ENCODE data around the gene LY6G6C.
"Not testable (repeated sequence)": the region's sequence is repeated elsewhere in the genome, so short reads cannot be mapped to it uniquely, and the experiment has no call there.

LY6G6C gene

DNA sequence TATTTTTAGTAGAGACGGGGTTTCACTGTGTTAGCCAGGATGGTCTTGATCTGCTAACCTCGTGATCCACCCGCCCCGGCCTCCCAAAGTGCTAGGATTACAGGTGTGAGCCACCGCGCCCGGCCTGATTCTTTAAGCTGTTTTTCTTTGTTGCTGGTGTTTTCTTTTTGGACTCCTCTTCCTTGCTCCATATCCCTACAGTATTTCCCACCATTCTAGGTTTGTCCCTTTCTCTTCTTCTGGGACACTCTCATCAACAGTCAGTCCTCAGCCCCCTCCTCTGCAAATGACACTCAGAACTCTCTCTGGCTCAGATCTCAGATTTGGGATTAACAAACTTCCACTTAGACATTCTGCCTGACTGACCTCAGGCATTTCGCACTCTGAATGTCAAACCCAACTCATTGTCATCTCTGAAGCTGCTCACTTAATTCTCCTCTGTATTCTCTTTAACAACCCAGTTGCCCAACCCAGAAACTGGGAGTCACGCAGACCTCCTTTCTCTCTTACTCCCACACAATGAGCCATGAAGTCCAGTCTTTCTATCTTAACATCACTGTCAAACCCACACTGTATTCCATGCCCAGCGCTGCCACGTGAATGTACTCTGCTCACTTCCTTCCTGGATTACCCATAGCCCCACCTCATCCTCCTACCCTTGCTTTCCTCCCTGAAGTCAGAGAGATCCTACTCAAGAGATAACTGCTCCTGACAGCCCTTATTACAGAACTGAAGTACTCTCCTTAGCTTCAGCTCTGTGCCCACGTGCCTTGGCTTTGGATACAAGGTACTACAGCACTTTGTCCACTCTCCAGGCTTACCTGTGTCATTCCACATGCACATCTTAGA lies 4.2 kb upstream of the LY6G6C start:
- no peak for FAIRE-seq

DNA sequence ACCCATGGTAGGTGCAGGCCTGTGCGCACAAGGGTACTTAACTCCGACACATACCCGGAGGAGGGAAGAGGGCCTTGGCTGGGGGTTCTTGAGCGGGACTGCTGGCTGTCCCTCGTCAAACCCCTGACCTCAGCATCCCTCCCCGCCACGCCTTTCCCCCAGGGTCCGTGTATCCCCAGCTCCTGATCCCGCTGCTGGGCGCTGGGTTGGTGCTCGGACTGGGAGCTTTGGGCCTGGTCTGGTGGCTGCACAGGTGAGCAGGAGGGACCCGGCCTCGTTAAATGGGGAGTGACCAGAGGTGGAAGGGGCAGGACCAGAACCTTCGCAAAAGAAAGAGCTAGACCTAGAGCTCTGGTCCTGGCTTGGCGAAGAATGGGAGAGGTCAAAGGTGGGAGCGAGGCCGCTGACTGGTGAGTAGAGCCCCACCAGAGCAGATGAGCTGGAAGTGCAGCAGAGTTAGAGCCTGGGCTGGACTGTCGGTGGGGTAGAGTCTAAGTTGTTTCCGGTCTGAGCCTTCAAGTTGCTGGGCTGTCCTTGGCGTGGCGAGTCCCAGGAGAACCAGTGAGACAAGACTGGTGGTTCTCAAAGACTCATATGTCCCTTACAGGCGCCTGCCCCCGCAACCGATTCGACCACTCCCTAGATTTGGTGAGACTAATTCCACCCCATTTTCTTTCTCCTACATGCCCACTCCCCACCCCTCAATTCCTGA lies 2.6 kb upstream of the LY6G6C start:
- no peak for FAIRE-seq

DNA sequence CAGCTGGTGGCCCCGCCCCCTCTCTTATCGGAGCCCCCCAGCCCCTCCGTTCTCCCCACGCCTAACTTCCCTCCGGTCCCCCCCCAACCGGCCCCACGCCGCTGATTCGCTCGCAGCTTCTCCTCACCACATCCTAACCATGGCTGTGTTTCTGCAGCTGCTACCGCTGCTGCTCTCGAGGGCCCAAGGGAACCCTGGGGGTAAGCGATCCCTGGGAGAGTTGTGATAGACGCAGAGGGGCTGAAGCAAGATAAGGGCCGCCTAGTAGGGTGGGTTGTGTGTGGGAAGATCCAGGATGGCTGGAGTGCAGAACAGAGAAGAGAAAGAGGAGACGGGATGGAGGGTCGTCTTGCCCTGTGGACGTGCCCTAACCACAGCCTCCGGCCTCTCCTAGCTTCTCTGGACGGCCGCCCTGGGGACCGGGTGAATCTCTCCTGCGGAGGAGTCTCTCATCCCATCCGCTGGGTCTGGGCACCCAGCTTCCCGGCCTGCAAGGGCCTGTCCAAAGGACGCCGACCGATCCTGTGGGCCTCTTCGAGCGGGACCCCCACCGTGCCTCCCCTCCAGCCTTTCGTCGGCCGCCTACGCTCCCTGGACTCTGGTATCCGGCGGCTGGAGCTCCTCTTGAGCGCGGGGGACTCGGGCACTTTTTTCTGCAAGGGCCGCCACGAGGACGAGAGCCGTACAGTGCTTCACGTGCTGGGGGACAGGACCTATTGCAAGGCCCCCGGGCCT lies 1.9 kb upstream of the LY6G6C start, which contains the start of gene MPIG6B:
Gene MPIG6B (plus strand): TSS at position 129 of the 735 bp plus-strand sequence. CDS start 11 bp downstream, at position 140.
- FAIRE-seq = no peak

DNA sequence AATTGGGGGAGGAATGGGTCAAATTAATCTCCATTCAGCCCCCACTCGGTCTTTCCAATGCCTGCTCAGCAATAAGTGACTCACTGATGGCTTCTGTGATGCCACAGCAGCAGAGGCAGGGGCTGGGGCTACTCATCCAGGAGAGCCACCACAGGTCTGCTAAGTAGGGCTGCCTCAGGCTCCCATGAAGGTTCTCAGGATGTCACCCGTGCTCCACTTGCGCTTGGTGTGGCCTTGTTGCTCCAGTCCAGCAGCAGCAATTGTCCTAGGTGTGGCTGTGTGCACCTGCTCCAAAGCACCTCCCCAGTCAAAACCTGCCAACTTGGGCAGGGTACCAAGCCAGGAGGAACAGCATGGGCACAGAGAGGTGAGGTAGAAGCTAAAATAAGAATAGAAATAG lies 627 bp upstream of the LY6G6C start:
- FAIRE-seq = no peak

DNA sequence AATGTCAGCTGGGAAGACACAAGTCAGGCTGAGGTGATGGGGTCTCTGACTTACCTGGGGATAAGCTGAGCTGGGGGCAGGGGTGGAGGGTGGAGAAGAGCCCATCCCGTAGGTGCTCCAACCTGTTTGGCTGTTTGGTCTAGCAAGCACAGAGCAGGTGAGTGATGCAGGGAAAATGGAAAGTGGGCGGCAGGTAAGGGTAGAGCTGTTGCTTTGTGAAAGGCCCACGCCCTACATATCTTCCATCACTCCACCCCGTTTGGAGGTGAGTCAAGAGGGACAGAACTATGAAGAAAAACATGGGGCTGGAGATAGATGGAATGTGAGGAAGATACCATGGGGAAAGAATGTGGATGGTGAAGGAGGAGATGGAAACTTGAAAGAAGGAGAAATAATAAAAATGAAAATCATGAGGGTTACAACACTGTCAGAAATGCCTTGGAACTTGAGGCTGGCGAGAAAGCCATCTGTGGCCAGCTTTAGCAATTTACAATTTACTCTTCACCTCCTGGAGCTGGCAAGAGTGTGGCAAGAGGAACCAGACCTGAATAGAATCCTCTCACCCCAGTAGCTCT lies 1.3 kb downstream of the LY6G6C start:
- FAIRE-seq = no peak

DNA sequence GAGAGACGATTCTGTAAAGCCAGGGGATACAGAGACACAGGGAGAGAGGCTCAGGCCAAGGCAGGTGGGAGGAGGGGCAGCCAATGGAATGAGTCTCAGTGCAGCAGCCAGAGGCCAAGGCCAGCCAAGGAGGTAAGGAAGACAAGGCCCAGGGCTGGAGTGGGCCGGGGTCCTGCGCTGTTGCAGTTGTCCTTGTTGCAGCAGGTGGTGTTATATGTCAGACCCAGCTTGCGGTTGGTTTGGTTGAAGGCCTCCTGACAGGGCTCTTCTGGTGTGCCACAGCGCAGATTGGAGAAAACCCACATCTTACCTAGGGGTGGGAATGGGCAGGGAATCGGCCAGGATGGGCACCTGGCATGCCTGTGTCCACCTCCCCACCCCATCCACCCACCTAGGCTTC lies 2.5 kb downstream of the LY6G6C start:
- FAIRE-seq = no peak

DNA sequence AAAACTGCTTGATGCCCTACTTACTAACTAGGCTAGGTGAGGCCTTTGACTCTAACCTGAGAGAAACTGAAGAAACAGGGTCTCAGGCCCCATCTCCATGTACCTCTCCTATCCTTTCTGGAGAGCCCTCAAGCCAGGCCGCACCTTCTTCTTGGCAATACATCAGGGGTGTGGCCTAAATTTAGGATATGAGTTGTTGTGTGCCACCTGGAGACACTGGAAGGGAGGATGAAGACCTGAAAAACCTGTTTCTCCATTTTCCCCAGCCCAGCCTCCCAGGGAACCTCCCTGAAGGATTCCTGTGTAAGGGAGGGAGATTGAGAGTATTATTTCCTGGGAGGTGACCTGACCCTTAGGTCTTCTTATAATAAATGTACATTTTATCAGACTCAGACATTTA lies 3.3 kb downstream of the LY6G6C start:
- no peak for FAIRE-seq

DNA sequence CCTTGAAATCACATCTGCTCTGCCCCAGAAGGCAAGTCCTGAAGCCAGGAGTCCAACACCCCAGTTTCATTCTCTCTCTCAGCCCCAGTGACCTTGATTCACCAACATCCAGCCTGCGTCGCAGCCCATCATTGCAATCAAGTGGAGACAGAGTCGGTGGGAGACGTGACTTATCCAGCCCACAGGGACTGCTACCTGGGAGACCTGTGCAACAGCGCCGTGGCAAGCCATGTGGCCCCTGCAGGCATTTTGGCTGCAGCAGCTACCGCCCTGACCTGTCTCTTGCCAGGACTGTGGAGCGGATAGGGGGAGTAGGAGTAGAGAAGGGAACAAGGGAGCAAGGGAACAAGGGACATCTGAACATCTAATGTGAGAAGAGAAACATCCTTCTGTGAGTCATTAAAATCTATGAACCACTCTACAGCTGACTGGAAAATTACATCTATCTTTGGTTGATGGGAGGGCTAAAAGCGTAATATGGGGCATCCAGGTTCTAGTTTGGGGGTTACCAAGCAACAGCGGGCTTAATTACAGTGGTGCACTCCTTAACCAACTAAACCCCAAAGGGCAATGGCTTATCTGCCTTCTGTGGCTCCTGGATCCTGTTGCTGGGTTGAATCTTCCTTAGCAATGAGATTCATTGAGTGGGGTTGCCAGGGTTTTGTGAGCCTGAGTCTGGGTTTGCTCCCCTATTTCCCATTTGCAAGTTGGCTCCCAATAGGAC lies 3.9 kb downstream of the LY6G6C start:
- FAIRE-seq = no peak

DNA sequence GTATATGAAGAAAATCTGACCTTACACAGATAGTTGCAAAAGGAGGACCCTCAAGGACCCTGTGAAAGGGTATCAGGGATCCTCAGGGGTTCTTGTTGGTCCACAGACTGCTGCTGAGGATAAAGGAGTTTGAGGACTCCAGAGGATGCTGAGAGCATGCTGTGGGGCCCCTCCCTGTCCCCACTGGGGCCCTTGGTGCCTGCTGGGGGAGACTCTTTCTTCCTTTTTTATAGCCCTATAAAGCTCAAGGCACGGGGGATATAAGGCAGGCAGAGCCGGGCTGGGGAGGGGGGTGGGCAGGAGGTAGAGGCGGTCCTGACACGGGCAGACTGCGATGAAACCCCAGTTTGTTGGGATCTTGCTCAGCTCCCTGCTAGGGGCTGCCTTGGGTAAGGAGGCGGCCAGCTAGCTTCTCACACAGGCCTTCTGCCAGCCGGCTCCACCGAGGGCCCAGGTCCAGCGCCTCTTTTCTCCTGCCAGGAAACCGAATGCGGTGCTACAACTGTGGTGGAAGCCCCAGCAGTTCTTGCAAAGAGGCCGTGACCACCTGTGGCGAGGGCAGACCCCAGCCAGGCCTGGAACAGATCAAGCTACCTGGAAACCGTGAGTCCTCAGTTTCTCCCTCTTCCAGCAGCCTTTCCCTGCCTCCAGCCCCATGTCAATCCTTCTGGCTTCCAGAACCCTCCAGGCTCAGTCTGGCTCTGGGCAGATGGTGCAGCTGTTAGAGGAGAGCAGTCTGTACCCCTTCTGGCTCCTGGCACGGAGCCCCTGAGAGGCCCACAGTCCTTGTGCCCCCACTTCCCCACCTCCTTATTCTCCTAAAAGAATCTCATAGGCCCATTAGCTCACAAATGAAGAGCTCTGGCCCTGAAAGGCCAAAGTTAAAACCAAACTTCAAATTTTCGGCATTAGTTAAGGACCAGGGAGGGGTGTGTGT lies 6.3 kb downstream of the LY6G6C start, which contains the start of gene LY6G6D:
Gene LY6G6D (plus strand): TSS at position 327 of the 937 bp plus-strand sequence. CDS start 8 bp downstream, at position 335.
- FAIRE-seq = no peak

DNA sequence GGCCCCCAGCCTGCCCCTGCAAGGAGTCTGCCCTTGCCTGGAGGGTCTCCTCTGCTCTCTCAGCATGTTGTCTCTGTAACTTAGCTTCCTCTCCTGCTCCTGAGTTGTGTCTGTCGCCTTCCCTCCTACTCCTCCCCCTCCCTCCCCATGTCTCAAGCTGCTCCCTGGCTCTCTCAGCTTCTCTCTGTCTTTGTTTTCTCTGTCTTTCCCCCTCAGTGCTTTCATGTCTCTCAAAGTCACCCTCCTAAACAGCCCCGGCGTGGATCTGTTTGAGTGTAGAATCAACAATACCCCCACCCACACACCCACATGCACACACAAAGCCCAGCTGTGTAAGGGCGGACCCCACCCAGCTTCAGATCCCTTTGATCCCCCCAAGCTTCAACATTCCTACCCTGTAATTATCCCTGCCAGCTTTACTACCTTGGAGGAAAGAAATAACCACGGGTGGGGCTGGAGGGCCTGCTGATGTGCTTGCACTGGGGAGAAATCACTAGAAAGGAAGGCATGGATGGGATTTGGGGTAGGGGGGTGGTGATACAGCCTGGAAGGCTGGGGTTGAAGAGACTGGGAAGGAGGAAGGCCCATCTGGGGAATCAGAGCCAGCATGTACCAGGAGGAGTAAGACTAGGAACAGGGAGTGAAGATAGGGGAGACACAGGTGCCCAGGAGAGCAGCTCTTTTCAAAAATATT lies 7.4 kb downstream of the LY6G6C start:
- FAIRE-seq = no peak

DNA sequence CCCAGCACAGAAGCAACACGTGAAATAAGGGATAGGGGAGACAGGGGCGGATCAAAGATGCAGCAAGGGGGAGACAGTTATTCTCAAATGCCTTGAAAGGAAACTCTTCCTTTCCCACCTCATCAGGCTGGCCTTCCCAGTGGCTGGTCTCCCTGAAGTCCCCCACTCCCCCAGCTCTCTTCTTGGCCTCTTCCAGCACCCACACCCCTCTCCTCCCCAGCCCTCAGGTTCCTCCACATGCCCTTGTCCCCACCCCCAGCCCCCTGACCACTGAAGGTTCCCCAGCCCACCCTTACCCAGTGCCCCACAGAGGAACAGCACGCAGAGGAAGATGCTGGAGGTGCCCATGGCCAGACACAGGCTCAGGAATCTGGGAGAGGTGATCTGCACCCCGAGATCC lies 8.1 kb downstream of the LY6G6C start:
- no peak for FAIRE-seq

DNA sequence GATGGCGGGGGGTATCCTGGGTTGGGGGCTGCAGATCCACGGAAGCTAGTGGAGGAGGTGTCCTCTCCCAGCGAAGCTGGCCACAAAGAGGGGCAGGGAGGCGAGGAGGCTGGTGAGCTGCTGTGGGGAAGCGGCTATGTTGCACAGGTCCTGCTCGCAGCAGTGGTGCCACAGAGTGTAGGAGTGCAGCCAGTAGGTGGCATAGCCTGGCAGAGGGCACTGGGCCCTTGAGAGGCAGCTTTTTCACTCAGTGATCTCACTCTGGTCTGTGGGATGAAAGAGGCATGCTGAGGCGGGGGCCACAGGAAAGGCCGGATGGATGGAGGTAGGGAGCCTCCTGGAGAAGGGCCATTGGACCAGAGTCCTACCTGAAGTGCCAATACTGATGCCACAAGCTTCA lies 9.2 kb downstream of the LY6G6C start:
- FAIRE-seq = no peak

DNA sequence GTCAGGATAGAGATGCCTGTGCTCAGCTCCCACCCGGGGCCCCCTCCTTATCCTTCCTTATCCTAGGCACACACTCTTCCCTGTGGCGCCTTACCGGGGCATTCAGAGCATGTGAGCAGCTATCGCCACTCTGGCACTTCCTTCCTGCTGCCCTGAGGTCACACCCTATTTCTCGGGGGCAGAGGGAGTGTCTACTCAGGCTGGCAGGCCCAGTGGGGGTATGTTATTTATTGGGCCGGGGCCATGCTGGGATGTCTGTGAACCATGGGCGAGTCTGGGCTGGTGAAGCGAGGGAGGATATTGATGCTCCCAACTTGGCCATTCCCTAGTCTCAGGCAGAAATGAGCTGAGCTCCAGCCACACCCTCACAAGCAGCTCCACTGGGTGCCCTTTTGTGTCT lies 10.3 kb downstream of the LY6G6C start:
- no peak for FAIRE-seq

DNA sequence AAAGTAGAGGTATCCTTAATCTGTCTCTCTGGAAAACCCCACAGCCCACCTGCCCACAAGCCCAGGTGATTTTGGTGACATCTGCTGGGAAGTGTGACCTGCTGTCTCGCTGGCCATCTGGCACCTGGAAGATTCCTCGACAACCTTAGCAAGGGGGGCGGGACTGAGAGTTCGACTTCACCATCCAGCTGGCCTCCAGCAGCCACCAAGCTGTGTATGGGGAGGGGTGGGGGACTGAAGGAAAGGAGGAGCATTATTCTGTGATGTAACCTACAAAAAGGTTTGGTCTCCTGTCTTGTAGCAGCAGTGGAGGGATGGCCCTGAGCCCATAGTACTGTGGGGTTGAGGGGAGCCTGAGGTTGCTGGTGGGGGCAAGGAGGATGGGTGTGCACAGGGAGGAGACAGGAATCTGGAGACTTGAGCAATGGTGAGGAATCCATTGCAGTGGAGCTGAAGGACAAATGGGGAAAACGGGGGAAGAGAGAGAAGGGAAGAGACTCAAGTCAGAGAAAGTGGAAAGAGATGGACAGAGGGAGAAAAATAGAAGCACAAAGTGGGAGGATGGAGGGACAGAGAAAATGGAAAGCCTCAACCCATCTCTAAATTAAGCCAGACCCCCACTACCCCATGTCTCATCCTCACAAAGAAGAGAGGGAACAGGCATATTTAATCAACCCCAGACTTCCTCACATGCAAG lies 10.9 kb downstream of the LY6G6C start:
- no peak for FAIRE-seq

DNA sequence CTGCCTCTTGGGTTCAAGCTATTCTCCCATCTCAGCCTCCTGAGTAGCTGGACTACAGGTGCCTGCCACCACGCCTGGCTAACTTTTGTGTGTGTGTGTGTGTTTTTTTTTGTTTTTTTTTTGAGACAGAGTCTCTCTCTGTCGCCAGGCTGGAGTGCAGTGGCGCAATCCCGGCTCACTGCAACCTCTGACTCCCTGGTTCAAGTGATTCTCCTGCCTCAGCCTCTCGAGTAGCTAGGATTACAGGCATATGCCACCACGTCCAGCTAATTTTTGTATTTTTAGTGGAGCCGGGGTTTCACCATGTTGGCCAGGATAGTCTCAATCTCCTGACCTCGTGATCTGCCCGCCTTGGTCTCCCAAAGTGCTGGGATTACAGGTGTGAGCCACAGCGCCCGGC lies 12.4 kb downstream of the LY6G6C start:
- not testable (repeated sequence) for FAIRE-seq

DNA sequence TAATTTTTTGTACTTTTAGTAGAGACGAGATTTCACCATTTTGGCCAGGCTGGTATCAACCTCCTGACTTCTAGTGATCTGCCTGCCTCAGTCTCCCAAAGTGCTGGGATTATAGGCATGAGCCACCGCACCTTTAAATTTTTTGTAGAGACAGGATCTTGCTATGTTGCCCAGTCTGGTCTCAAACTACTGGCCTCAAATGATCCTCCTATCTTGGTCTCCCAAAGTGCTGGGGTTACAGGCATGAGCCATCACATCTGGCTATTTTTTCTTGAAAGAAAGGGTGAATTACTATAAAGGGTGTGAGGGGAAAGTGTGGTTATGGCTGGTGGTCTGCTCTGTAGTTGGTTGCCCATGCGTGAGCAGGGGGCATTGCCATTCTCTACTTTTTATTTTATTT lies 13.3 kb downstream of the LY6G6C start:
- no peak for FAIRE-seq

DNA sequence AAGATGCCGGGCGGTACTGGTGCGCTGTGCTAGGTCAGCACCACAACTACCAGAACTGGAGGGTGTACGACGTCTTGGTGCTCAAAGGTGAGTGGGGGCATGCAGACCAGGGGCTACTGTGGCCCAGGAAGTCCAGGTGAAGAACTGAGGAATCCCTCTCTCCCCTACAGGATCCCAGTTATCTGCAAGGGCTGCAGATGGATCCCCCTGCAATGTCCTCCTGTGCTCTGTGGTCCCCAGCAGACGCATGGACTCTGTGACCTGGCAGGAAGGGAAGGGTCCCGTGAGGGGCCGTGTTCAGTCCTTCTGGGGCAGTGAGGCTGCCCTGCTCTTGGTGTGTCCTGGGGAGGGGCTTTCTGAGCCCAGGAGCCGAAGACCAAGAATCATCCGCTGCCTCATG lies 13.8 kb downstream of the LY6G6C start:
- FAIRE-seq = no peak

DNA sequence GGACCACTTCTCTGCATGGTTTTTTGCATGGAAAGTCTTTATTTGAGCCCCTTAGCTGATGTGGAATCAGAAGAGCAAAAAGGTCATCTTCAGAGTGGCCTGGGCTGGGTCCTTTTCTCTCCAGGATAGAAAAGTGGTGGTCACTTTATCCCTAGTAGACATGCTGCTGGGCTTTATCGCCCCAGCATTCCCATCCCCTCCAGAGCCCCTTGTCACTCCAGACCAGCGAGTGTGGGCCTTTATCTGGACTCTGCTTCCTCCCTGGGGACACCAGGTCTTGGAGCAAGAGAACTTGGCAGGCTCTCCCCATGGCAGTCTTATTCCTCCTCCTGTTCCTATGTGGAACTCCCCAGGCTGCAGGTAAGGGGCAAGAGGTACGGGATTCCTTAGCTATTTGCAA lies 14.9 kb downstream of the LY6G6C start, which contains the start of gene LY6G6F:
Gene LY6G6F (plus strand): TSS at position 268 of the 400 bp plus-strand sequence. CDS start 41 bp downstream, at position 309.
- no peak for FAIRE-seq

DNA sequence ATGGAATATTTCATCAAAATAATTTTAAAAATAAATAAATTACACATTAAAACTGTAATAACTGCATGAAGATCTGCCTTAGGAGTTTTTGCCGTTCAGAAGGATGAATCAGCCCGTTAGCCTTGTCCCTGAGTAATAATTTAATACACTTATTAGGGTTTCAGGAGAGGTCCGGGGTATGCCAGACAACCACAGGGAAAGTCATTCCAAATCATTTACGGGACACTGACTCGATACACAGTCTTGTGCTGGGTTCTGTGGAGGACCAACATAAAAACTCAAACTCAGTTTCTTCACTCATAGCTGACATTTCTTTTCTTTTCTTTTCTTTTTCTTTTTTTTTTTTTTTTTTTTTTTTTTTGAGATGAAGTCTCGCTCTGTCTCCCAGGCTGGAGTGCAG lies 15.6 kb downstream of the LY6G6C start:
- no peak for FAIRE-seq
